ENCODE measurements around the gene TNS3.

Gene TNS3

GRCh38 chr7:47325337-47325736 is 256.6 kb downstream of the TNS3 start:
- Histone ChIP-seq H3K4me1 (ENCODE audit: low read length) (no peaks in the 10 kb centered on the region), H3K79me2 (ENCODE audit: low read length) (peaks cover 31% of the 10 kb centered on the region), H3F3A (ENCODE audit: insufficient read depth, low read length) (peaks cover 3% of the 10 kb centered on the region; the same call in 1 of the 2 replicates), H3K36me3 (replicated peaks; ENCODE audit: insufficient read depth, low read length) (peaks cover 26% of the 10 kb centered on the region), H3K4me2 (ENCODE audit: low read depth, low read length) (no peak overlapping the region), H3K9me3 (replicated peaks; ENCODE audit: insufficient read depth, low read length) (no peaks in the 10 kb centered on the region), H2AFZ (ENCODE audit: low read length) (no peak overlapping the region), H4K20me1 (ENCODE audit: insufficient read depth, low read length) (no peaks in the 10 kb centered on the region; the same call in 1 of the 2 replicates), H3K4me3 (ENCODE audit: low read length) (no peak overlapping the region), H3K27ac (ENCODE audit: low read length) (no peak overlapping the region), H3K9ac (ENCODE audit: low read length) (no peak overlapping the region), H3K27me3 (replicated peaks; ENCODE audit: insufficient read depth, low read length) (no peaks in the 10 kb centered on the region), H3K9me2 (replicated peaks; ENCODE audit: insufficient read depth, low read length) (no peaks in the 10 kb centered on the region)
- TF ChIP-seq CTCF (IDR thresholded peaks at IDR 0.05; ENCODE audit: low read length) (no peak), EZH2phosphoT487 (IDR thresholded peaks at IDR 0.05; ENCODE audit: low read length) (no peak), EZH2 (optimal IDR thresholded peaks at IDR 0.05; ENCODE audit: low read depth, low read length) (no peak)
- no peak for DNase-seq

GRCh38 chr7:47323904-47324303 is 258.0 kb downstream of the TNS3 start:
- no peak overlapping the region for H3K4me3 ChIP-seq (ENCODE audit: low read length)
- H3K9me3 ChIP-seq (replicated peaks; ENCODE audit: insufficient read depth, low read length), result no peaks in the 10 kb centered on the region
- H3K79me2 ChIP-seq (ENCODE audit: low read length), result peaks cover 29% of the 10 kb centered on the region; the same call in 1 of the 2 replicates
- no peaks in the 10 kb centered on the region for H4K20me1 ChIP-seq (ENCODE audit: insufficient read depth, low read length)
- peaks cover 3% of the 10 kb centered on the region; the same call in 1 of the 2 replicates for H3F3A ChIP-seq (ENCODE audit: insufficient read depth, low read length)
- H3K4me2 ChIP-seq (ENCODE audit: low read depth, low read length), result no peak overlapping the region
- TF ChIP-seq EZH2 (optimal IDR thresholded peaks at IDR 0.05; ENCODE audit: low read depth, low read length) (no peak), EZH2phosphoT487 (IDR thresholded peaks at IDR 0.05; ENCODE audit: low read length) (no peak), CTCF (IDR thresholded peaks at IDR 0.05; ENCODE audit: low read length) (no peak)
- no peaks in the 10 kb centered on the region for H3K27me3 ChIP-seq (replicated peaks; ENCODE audit: insufficient read depth, low read length)
- DNase-seq, result no peak
- H3K4me1 ChIP-seq (ENCODE audit: low read length), result no peaks in the 10 kb centered on the region
- no peaks in the 10 kb centered on the region for H3K9me2 ChIP-seq (replicated peaks; ENCODE audit: insufficient read depth, low read length)
- no peak overlapping the region for H3K9ac ChIP-seq (ENCODE audit: low read length)
- H3K36me3 ChIP-seq (replicated peaks; ENCODE audit: insufficient read depth, low read length), result peaks cover 14% of the 10 kb centered on the region
- H3K27ac ChIP-seq (ENCODE audit: low read length), result no peak overlapping the region
- no peak overlapping the region for H2AFZ ChIP-seq (ENCODE audit: low read length)

- H3K4me3 ChIP-seq (ENCODE audit: low read length), result no peak overlapping the region
- H3K27me3 ChIP-seq (replicated peaks; ENCODE audit: insufficient read depth, low read length), result no peaks in the 10 kb centered on the region
- no peaks in the 10 kb centered on the region for H3K4me1 ChIP-seq (ENCODE audit: low read length)
- no peaks in the 10 kb centered on the region for H3K9me2 ChIP-seq (replicated peaks; ENCODE audit: insufficient read depth, low read length)
- H3K36me3 ChIP-seq (replicated peaks; ENCODE audit: insufficient read depth, low read length), result peaks cover 20% of the 10 kb centered on the region
- TF ChIP-seq CTCF (IDR thresholded peaks at IDR 0.05; ENCODE audit: low read length), result no peak
- TF ChIP-seq EZH2 (optimal IDR thresholded peaks at IDR 0.05; ENCODE audit: low read depth, low read length), result no peak
- TF ChIP-seq EZH2phosphoT487 (IDR thresholded peaks at IDR 0.05; ENCODE audit: low read length), result no peak
- no peak overlapping the region for H3K9ac ChIP-seq (ENCODE audit: low read length)
- H3K9me3 ChIP-seq (replicated peaks; ENCODE audit: insufficient read depth, low read length), result no peaks in the 10 kb centered on the region
- no peak overlapping the region for H3K27ac ChIP-seq (ENCODE audit: low read length)
- no peak overlapping the region for H2AFZ ChIP-seq (ENCODE audit: low read length)
- no peak overlapping the region for H3K4me2 ChIP-seq (ENCODE audit: low read depth, low read length)
- peaks cover 3% of the 10 kb centered on the region; the same call in 1 of the 2 replicates for H3F3A ChIP-seq (ENCODE audit: insufficient read depth, low read length)
- no peak for DNase-seq
- peaks cover 24% of the 10 kb centered on the region; the same call in 1 of the 2 replicates for H3K79me2 ChIP-seq (ENCODE audit: low read length)
- H4K20me1 ChIP-seq (ENCODE audit: insufficient read depth, low read length), result no peaks in the 10 kb centered on the region
These were observed 259.2 kb downstream of the TNS3 start for GRCh38 chr7:47322731-47323130.
